Keratinocyte (primary cell): ENCODE data around the gene REV3L. TPM values are rescaled to one million over a fixed set of nuclear protein-coding genes. Genes with fewer than 3 reads are reported as not detected.

Experiments used
- DNase-seq: peaks from one replicate; pipeline ENCODE4 v3.0.0-alpha.2; 2011; ENCODE audit warnings: low read depth, missing footprints, low spot score
- FAIRE-seq: peaks from 2 replicates; lab custom pipeline; 2011; peaks lifted over from hg19 to GRCh38; lab: Jason Lieb, UNC
- H2AFZ ChIP-seq: 2 replicates; pipeline ENCODE4 v1.6.0; 2012; ENCODE audit warnings: low read length, control low read depth, inconsistent platforms; ENCODE audit not compliant: control insufficient read depth
- H3K27ac ChIP-seq: 2 replicates; pipeline ENCODE4 v1.5.1; 2011; ENCODE audit warnings: low read length; ENCODE audit not compliant: control insufficient read depth, insufficient read depth
- H3K27me3 ChIP-seq: 3 replicates; pipeline ENCODE4 v1.6.0; 2011; ENCODE audit warnings: low read length; ENCODE audit not compliant: control insufficient read depth, insufficient read depth; ENCODE audit errors: extremely low read depth
- H3K36me3 ChIP-seq, 2 experiments: 2 replicates in 1 of 2; 3 replicates in 1 of 2; pipeline ENCODE4 v1.5.1; 2011; ENCODE audit warnings: low read length in 2 of 2, mild to moderate bottlenecking in 1 of 2; ENCODE audit not compliant: control insufficient read depth in 2 of 2, insufficient read depth in 2 of 2; ENCODE audit errors: extremely low read depth in 1 of 2
- H3K4me1 ChIP-seq: 3 replicates; pipeline ENCODE4 v1.5.1; 2011; ENCODE audit warnings: low read length; ENCODE audit not compliant: control insufficient read depth, insufficient read depth; ENCODE audit errors: extremely low read depth
- H3K4me2 ChIP-seq: 3 replicates; pipeline ENCODE4 v1.6.0; 2011; ENCODE audit warnings: low read depth, low read length; ENCODE audit not compliant: control insufficient read depth, insufficient read depth; ENCODE audit errors: extremely low read depth
- H3K4me3 ChIP-seq, 3 experiments: fragments of 200-600 bp in 1 of 3; sonication (generic) in 1 of 3; 2 replicates in 2 of 3; 3 replicates in 1 of 3; pipeline ENCODE4 v1.5.1; 2011 to 2016; ENCODE audit warnings: low read length in 3 of 3, mild to moderate bottlenecking in 3 of 3, control low read depth in 2 of 3, inconsistent platforms in 1 of 3, low read depth in 1 of 3, mixed read lengths in 1 of 3, mixed run types in 1 of 3, moderate library complexity in 1 of 3; ENCODE audit not compliant: control insufficient read depth in 2 of 3, insufficient read depth in 2 of 3; ENCODE audit errors: extremely low read depth in 1 of 3
- H3K79me2 ChIP-seq: 2 replicates; pipeline ENCODE4 v1.6.0; 2012; ENCODE audit warnings: low read length; ENCODE audit not compliant: control insufficient read depth, insufficient read depth
- H3K9ac ChIP-seq: 3 replicates; pipeline ENCODE4 v1.6.0; 2011; ENCODE audit warnings: low read length; ENCODE audit not compliant: control insufficient read depth, insufficient read depth; ENCODE audit errors: extremely low read depth
- H3K9me1 ChIP-seq: 3 replicates; pipeline ENCODE4 v1.6.0; 2011; ENCODE audit warnings: low read length; ENCODE audit not compliant: control insufficient read depth, insufficient read depth; ENCODE audit errors: extremely low read depth
- H3K9me3 ChIP-seq: 2 replicates; pipeline ENCODE4 v1.5.1; 2012; ENCODE audit warnings: low read depth, low read length; ENCODE audit not compliant: control insufficient read depth
- H4K20me1 ChIP-seq: 3 replicates; pipeline ENCODE4 v1.6.0; 2011; ENCODE audit warnings: low read length; ENCODE audit not compliant: control insufficient read depth, insufficient read depth; ENCODE audit errors: extremely low read depth
- CTCF ChIP-seq, 3 experiments: IDR thresholded peaks in 1 of 3; conservative IDR thresholded peaks in 1 of 3; optimal IDR thresholded peaks in 1 of 3; 2 replicates in 2 of 3; 3 replicates in 1 of 3; pipeline versions ENCODE3 to v1.5.1; 2011; ENCODE audit warnings: low read length in 3 of 3, mild to moderate bottlenecking in 3 of 3, moderate library complexity in 2 of 3, control low read depth in 1 of 3, inconsistent platforms in 1 of 3; ENCODE audit not compliant: insufficient read depth in 2 of 3; ENCODE audit errors: extremely low read depth in 1 of 3
- EZH2 ChIP-seq: IDR thresholded peaks from one replicate; pipeline ENCODE4 v1.6.1; 2012; ENCODE audit warnings: inconsistent platforms, mild to moderate bottlenecking, low read length, moderate library complexity
- dilution Hi-C: fragments of 300-500 bp; cut with MboI; formaldehyde crosslinking; loops from one replicate; pipeline ENCODE4 v1.7.0; 2020; ENCODE audit warnings: low sequenced_read_pairs; ENCODE audit not compliant: extremely low pct_ligation_motif_present
- polyA plus RNA-seq, 5 experiments: library from polyadenylated mRNA; depleted of rRNA in 3 of 5; stranded (reverse) in 3 of 5; stranded (forward) in 1 of 5; unstranded in 1 of 5; fragments of >200 nt; gene quantifications; 1 replicate in 1 of 5; 2 replicates in 3 of 5; 3 replicates in 1 of 5; pipeline versions ENCODE4 v1.2.1 to v1.2.3, GENCODE V29; 2011 to 2012; ENCODE audit warnings: missing spikeins in 2 of 5, low read depth in 1 of 5, low replicate concordance in 1 of 5

REV3L gene
- polyA plus RNA-seq, 1 donor (not counting 4 experiments of a cell fraction or from before 2014, with no cell fraction given): 9.5 TPM

- Histone ChIP-seq H3K4me1 (peaks cover 13% of the 10 kb centered on the region), H3K4me3 (no peak overlapping the region), H3K27ac (no peak overlapping the region), H3K27me3 (no peaks in the 10 kb centered on the region), H3K9ac (no peak overlapping the region), H3K4me2 (no peak overlapping the region), H3K79me2 (peaks cover 30% of the 10 kb centered on the region), H2AFZ (no peak overlapping the region), H3K9me3 (no peaks in the 10 kb centered on the region), H3K9me1 (no peaks in the 10 kb centered on the region), H3K36me3 (peaks cover 6 to 16% of the 10 kb centered on the region in 2 experiments), H4K20me1 (no peaks in the 10 kb centered on the region)
- DNase-seq (no peak), FAIRE-seq (no peak)
- TF ChIP-seq CTCF (optimal IDR thresholded peaks at IDR 0.05 in 1 of 3, IDR thresholded peaks at IDR 0.05 in 1 of 3, conservative IDR thresholded peaks at IDR 0.05 in 1 of 3; ENCODE audit: extremely low read depth in 1 of 3, insufficient read depth in 2 of 3, low read length in 3 of 3) (no peak), EZH2 (no peak)
- dilution Hi-C loops: no loop called here
Measured at GRCh38 chr6:111270121-111270520, 212.9 kb downstream of the REV3L start.

- no peak overlapping the region for H3K9ac ChIP-seq
- no peak overlapping the region for H3K4me3 ChIP-seq
- H4K20me1 ChIP-seq: no peaks in the 10 kb centered on the region
- H2AFZ ChIP-seq: no peak overlapping the region
- no peaks in the 10 kb centered on the region for H3K9me1 ChIP-seq
- no peak for DNase-seq
- FAIRE-seq: no peak
- H3K27me3 ChIP-seq: no peaks in the 10 kb centered on the region
- H3K4me2 ChIP-seq: no peak overlapping the region
- dilution Hi-C loops: no loop called here
- H3K4me1 ChIP-seq: peaks cover 13% of the 10 kb centered on the region
- TF ChIP-seq CTCF (optimal IDR thresholded peaks at IDR 0.05 in 1 of 3, IDR thresholded peaks at IDR 0.05 in 1 of 3, conservative IDR thresholded peaks at IDR 0.05 in 1 of 3; ENCODE audit: extremely low read depth in 1 of 3, insufficient read depth in 2 of 3, low read length in 3 of 3) (no peak), EZH2 (no peak)
- no peak overlapping the region for H3K27ac ChIP-seq
- no peaks in the 10 kb centered on the region for H3K9me3 ChIP-seq
- peaks cover 6 to 16% of the 10 kb centered on the region in 2 experiments for H3K36me3 ChIP-seq
- peaks cover 31% of the 10 kb centered on the region for H3K79me2 ChIP-seq
Measured at GRCh38 chr6:111269401-111269970, 213.5 kb downstream of the REV3L start.
